CMK (cell line): ENCODE measurements around the gene UBA1.

ENCODE experiments used
- DNase-seq: peaks from one replicate; pipeline ENCODE4 v3.0.0-alpha.2; 2010; ENCODE audit warnings: low read depth

UBA1 gene

DNA sequence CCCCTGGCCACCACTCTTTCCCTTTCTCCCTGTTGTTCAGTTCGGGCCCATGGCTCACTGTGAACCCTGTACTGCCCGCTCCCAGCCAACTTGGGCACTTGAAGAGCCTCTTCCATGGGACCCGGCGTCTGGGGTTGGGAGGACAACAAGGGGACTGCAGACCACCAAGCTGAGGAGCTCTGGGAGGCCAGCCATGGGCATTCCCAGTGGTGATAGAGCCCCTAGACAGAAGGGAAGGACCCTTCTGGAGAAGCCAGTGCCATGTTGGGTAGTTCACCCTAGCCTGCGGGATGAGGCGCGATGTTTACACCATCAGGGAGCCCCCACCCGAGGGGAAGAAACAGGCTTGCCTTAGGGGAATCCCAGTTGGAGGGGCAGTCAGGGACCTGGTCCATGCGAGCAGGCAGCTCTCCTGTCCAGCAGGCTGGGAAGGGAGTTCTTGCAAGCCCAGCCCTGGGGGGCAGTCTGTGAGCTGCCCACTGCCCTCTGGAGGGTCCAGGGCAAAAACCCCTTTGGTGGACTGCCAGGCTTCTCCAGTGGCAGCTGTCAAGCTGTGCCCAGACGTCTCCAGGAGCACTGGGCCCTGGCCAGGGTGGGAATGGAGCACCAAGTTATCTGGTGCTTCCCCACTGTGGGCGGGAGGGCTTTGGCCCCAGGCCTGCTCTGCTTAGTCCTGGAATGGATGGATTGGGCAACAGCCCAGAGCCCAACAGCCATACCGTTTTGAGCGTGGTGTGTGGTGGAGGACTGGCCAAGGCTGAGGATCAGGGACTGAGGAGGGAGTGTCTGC is 23.7 kb upstream of the UBA1 start:
- no peak for DNase-seq

DNA sequence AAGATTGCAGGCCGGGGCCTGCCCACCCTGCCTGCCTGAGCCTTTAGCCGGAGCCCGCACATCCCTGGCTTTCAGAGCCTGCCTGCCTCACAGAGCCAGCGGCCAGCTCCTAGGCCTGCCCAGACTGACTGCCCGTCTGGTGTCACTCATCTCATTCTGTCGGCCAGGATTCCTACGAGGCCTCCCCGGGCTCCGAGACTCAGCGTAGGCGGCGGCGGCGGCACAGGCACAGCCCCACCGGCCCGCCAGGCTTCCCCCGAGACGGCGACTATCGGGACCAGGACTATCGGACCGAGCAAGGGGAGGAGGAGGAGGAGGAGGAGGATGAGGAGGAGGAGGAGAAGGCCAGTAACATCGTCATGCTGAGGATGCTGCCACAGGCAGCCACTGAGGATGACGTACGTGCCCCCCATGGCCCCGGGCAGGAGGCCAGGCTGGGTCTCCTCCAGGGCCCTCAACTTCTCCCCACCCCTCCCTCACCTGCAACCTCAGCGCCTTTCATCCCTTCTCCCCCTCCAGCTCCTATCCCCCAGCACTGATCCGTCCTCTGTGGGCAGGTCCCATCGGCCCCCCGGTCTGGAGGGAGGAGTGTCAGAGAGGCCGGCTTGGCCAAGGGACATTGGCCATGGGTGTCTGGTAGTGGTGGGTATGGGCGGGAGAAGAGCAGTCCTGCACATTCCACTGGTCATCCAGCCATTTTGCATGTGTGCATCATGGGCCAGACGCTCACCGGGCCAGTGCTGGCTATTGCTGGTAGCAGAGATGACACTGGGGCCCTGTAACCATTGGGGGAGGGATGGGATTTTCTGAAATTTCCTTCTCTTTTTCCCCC is 22.6 kb upstream of the UBA1 start:
- no peak for DNase-seq

DNA sequence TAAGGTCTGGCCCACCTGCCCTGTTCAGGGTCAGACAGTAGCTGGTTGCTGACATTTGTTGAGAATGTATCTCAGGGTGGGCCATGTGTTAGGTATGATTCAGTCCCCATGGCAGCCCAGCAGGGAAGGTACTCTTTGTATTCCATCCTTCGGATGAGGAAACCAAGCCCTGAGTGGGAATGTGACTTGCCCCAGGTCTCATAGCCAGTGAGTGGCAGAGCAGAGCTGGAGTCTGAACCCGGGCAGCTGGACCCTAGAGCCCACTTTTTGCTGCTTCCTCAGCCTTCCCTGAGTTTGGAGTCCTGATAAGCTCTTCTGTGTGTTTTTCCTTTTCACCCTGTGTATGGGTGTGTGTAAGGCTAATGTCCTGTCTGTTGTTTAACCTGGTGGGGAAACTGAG is 21.6 kb upstream of the UBA1 start:
- no peak for DNase-seq

DNA sequence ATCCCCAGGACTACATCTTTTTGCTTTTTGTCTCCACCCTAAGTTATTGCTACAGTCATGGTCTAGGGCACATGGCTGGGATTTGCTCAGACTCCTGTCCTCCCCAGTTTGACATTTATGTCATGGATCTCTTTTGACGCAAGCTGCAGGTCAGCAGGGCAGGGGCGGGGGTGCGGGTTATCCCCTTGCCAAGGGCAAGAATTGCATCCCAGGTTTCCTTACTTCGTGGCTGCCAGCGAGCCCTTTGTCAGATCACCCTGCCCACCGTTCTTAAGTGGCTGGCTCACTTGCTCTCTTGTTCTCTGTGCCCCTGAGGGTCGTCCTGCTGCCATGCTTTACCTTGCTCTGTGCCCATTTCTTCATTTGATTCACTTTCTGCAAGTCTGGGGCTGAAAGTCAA is 21.1 kb upstream of the UBA1 start:
- DNase-seq: no peak

DNA sequence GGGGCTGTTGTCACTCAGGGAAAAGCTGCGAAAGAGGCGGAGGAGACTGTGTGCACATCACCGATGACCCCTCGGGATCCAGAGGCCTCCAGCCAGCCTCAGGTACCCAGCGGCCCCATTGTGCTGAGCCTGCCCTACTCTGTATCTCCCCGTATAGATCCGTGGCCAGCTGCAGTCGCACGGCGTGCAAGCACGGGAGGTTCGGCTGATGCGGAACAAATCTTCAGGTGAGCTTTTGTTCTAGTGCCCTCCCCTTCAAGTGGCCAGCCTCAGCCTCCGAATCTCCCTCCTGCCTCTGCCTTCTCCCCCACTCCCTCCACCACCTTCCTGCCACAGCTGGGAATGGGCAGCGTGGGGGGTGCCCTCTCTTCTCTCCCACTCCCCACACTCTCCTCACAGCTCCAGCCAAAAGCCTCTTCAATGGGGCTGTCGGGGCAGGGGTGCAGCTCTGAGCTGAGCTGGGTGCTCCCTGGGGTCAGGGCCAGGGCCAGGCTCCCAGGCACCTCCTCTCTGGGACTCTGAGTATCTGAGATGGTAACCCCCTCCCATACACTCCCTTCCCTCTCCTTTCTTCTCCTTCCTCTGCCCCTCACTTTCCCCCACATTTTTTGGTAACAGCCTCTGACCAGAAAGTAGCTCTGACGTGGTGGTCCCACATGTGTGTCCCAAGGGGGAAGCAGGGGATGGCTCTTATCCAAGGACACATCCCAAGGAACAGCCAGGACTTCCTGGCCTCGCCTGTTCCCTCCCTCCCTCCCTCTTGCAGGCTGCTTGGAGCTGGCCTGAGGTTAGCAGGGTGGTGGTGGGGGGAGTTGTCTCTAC is 20.4 kb upstream of the UBA1 start:
- no peak for DNase-seq

DNA sequence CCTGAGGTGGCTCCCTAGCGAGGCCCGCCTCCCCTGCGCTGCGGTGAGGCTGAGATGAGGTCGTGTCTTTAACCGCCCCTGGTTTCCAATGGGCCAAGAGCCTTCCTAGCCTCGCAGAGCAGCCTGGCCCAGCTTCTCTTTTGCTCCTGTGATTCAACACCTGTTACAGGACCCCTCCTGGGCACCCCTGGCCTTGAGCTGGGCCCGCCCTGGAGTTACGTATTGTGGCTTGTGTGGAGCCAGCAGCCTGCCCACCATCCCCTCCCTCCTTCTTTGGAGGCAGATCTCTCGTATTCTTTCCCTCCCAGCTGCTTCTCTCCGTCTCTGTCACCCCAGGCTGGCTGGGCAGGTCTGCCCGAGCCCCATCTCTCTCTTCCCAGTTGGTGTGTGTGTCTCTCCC is 19.3 kb upstream of the UBA1 start:
- no peak for DNase-seq

DNA sequence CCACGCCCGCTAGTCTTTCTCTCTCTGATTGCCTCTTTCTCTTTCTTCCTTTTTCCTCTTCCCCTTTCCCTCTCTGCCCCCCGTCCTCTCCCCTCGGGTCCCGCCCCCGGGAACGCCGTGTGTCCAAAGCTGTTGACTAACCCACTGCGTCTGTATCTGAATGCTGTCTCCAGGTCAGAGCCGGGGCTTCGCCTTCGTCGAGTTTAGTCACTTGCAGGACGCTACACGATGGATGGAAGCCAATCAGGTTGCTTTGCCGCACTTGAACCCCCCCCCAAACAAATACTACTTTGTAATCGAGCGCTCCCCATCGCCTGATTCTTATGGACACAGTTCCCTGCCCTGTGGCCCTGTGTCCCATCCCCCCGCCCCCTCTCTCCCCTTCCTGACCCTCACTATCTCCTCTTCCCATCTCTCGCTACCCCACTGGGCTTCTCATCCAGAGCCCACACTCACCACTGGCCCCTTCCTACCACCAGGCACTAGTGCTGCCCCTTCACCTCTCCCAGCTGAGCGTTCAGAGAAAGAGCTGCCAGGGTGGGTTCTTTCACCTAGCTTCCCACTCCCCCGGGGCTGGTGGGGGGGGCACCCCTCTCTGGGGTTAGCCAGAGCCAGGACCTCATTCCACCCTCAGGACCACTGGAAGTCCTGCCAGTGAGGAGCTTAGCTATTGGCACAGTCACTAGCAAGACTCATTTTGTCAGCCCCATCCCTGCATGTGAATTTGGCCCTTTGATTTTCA is 18.6 kb upstream of the UBA1 start:
- DNase-seq: no peak

DNA sequence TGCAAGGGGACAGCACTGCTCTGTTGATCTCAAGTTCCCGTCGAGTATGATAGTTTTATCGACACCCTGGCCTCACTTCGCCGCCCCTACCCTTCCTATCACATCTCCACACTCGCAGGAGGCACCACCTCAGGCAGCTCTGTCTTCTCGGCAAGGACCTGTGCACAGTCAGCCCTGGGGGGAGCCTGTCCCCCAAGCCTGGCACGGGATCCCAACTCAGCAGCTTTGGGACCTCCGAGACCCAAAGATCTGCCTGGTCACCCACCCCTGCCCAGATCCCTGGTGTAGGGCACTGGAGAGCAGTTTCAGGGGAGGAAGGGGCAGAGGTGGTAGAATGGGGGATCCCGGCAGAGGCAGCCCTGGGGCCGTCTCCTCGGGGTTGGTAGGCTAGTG is 18.0 kb upstream of the UBA1 start:
- no peak for DNase-seq

DNA sequence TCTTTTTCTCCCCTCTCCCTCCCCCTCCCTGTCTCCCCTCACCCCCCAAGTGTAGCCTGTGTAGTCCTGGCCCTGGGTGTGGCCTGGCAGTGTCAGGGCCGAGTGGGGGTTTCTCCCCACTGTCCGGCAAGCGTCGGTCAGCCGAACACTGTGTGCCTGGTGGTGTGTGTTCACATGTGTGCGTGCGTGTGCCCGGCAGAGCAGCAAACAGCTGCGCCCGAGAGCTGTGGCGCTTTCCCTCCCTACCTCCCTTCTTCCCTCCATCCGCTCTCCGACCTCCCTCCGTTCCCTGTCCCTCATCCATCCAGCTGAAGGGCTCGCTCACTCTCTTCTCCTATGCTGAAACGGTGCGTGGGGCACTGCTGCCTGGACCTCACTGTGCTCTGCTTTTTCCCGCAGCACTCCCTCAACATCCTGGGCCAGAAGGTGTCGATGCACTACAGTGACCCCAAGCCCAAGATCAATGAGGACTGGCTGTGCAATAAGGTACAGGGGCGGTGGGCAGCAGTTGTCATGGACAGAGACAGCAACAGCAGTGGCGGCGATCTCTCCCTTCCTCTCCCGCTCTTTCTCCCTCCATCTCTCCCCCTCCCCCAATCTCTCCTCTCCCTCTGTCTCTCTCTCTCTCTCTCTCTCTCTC is 17.4 kb upstream of the UBA1 start:
- DNase-seq: no peak

DNA sequence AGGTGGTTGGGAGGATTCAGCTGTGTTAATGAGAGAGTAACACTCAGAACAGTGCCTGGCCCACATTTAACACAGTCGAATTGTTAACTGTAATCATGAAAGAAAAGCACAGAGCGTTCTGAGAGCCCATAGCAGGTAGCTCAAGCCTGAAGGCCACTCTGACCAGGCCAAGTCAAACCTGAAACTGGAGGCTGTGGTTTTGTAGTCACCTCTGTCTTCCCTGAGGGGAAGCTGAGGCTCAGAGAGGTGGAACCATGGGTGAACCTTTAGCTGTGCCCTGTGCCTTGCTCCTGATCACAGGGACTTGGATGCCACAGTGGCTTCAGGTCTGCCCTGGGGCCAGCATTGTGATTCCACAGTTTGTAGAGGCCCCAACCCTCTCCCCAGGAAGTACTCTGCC is 16.6 kb upstream of the UBA1 start:
- no peak for DNase-seq

DNA sequence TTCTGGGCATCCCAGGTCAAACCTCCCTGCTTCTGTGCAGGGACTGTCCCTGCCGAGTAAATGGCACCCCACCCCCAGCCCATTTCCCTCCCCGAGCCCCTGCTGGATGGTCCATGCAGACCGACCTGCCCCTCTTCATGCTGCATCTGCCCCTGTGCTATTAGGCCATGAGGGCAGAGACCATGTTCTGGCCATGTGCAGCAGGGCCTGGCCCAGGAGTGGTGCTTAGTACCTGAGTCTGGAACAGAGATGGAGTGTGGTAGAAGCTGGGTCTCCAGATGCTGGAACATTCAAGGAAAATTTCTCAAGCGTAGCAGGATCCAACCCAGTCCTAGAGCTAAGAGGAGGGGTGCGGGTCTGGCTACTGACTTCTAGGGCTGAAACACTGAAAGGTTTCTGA is 15.3 kb upstream of the UBA1 start:
- DNase-seq: no peak

DNA sequence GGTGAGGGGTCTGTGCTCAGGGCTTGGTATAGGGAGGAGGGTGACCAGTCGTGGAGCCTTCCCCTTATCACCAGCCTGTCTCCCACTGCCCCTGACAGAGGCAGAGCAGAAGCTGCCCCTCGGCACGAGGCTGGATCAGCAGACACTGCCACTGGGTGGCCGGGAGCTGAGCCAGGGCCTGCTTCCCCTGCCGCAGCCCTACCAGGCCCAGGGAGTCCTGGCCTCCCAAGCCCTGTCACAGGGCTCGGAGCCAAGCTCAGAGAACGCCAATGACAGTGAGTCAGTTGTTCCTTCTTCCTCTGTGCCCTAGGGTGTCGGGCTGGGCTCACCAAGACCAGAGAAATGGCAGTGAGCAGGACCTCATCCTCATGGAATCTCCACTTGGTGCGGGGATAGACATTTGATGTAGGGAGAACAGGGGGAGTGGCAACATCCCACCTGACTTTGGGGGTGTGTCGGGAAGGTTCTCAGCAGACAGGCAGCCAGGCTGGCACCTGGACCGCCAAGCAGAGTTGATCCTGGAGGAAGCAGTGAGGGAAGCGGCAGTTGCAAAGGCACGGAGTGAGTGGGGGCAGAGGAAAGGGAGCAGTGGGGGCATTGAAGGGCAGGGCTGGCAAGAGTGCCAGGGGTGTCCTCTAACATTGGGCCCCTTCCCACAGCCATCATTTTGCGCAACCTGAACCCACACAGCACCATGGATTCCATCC is 14.3 kb upstream of the UBA1 start:
- no peak for DNase-seq

DNA sequence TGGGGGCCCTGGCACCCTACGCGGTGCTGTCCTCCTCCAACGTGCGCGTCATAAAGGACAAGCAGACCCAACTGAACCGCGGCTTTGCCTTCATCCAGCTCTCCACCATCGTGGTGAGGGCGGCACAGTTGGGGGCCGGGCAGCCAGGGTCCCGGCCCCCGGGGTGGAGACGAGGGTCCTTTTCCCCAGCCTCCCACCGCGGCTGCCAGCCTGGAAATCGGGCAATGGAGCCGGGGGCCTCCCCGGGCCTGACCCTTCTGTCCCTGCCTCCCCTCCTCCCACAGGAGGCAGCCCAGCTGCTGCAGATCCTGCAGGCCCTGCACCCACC is 13.7 kb upstream of the UBA1 start:
- DNase-seq: no peak

DNA sequence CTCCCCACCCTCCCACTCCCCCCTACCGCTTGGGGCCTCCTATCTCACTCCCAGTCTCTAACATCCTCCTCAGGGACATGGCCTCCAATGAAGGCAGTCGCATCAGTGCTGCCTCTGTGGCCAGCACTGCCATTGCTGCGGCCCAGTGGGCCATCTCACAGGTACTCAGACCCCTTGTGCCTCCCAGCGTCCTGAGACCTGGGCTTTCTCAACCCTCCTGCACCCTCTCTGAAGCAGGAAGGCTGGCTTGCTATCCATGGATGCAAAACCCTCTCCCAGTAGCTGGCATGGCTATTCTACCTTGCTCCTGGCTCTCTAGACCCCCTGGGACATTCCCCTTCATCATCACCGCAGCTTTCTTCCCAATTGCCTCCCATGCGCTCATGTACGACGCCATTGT is 13.3 kb upstream of the UBA1 start:
- no peak for DNase-seq

DNA sequence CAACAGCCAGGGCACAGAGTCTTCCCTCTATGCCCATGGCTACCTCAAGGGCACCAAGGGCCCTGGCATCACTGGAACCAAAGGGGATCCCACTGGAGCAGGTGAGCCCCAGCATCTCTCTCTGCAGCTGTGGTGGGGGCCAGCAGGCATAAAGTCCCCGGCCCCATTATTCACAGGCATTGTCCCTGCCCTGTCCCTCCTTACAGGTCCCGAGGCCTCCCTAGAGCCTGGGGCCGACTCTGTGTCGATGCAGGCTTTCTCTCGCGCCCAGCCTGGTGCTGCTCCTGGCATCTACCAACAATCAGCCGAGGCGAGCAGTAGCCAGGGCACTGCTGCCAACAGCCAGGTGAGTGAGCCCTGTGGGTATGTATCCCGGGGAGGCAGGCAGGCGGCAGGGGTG is 12.3 kb upstream of the UBA1 start:
- no peak for DNase-seq

DNA sequence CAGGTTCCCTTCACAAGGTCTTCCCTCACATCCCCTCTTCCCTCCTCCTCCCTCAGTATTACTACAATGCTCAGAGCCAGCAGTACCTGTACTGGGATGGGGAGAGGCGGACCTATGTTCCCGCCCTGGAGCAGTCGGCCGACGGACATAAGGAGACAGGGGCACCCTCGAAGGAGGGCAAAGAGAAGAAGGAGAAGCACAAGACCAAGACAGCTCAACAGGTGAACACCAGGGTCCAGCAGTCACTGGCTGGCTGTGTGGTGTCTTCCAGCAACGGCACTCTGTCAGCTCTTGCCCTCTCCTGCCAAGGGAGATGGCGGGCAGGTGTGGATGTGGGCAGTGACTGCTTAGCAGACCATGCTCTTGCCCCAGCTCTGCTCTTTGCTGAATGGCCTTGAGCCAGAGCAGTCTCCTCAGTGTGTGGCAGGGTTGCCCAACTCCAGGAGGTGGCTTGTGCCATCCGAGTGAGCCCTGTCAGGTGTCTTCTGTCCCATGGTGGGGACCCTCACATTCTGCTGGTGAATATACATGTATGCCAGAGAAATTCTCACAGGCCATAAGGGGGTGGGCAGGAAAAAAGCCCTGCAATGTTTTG is 11.4 kb upstream of the UBA1 start:
- DNase-seq: no peak

DNA sequence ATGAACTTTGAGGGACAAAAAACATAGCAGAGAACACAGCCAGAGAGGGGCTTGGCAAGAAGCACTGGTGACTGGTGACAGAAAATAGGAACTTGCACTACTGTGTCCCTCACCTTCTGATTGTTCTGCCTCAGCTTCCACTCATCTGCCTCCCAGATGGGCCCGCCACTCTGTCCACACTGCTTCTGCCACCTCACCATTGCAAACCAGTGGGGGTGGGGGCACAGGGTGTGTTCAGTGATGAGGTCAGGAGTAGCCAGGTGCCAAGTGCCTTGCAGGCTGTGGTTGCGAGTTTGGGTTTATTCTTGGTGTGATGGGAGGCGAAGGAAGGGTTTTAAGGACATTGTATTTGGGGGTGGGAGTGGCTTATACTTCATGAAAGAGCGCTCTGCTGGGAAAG is 9.1 kb upstream of the UBA1 start:
- no peak for DNase-seq

DNA sequence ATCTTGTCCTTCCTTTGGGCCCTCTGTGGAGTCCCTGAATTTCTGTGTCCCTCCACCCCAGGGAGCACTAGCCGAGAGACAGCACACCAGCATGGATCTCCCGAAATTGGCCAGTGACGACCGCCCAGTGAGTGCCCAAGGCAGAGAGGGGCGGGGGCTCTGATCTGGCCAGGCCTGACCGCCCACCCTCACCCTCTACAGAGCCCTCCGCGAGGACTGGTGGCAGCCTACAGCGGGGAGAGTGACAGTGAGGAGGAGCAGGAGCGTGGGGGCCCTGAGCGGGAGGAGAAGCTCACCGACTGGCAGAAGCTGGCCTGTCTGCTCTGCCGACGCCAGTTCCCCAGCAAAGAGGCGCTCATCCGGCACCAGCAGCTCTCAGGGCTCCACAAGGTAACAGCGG is 8.4 kb upstream of the UBA1 start:
- no peak for DNase-seq

DNA sequence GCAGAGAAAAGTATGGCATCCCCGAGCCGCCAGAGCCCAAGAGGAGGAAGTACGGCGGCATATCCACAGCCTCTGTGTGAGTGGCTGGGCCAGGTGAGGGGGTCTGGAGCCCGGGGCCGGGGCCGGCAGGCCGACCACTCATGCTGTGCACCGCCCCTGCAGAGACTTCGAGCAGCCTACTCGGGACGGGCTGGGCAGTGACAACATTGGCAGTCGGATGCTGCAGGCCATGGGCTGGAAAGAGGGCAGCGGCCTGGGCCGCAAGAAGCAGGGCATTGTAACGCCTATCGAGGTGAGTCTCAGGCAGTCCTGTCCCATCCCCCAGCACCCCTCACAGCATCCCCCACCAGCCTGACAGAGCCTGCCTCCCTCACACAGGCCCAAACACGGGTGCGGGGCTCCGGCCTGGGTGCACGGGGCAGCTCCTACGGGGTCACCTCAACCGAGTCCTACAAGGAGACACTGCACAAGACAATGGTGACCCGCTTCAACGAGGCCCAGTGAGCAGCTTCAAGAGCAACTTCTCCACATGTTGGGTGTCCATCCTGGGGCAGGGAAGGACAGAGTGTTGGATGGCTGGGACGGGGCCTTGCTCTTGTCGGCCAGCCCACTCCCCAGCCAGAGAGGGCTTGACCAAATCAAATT is 7.4 kb upstream of the UBA1 start:
- DNase-seq: no peak

DNA sequence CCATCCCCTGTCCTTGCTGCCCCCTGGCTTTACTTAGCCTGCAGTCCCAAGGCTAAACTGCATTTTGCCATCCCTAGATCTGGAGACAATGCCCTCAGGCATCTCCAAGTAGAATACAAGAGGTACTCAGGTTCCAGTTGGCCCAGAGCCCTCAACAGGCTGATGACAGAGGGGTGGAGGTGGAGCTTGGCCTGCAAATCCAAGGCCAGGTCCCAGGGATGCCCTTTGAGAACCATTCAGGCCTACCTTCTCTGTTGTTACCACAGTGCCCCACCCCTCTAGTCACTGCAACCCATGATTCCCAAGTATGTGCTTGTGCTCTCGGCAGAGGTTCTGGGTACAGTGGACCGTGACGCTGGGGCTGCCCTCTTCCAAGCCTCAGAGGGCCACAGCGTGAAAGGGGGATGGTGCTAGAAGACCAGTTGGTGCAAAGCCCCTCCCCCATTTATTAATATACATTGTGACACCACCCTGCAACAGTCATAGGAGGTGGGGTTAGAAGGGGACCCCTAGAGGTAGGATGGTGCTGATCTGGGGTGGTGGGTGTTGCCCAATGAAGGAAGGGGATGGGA is 6.4 kb upstream of the UBA1 start:
- no peak for DNase-seq
